Tibial artery (tissue), 4 donors: ENCODE data around the gene NPAS3.

ENCODE experiments used
- DNase-seq, 2 donors: peaks; one replicate each; pipeline ENCODE4 v3.0.0-alpha.2; 2019
- H3K27ac ChIP-seq, 2 donors: fragments of 200-600 bp; sonication (generic) in 1 of 2; 1 replicate in 1 of 2; 2 replicates in 1 of 2; pipeline ENCODE4 v1.5.1; 2018 to 2019; ENCODE audit warnings: mild to moderate bottlenecking in 1 of 2
- H3K27me3 ChIP-seq, 2 donors: fragments of 200-600 bp; sonication (generic) in 1 of 2; one replicate each; pipeline versions ENCODE4 v1.5.1 to v1.6.0; 2016 to 2019
- H3K36me3 ChIP-seq, 3 donors: fragments of 200-600 bp; sonication (generic) in 2 of 3; one replicate each; pipeline ENCODE4 v1.5.1; 2016 to 2019; ENCODE audit warnings: mild to moderate bottlenecking in 2 of 3
- H3K4me1 ChIP-seq, 4 donors: fragments of 200-600 bp; sonication (generic) in 2 of 4; 1 replicate in 3 of 4; 2 replicates in 1 of 4; pipeline ENCODE4 v1.5.1; 2016 to 2019
- H3K4me3 ChIP-seq, 2 donors: fragments of 200-600 bp; sonication (generic) in 1 of 2; 1 replicate in 1 of 2; 2 replicates in 1 of 2; pipeline ENCODE4 v1.5.1; 2018 to 2019; ENCODE audit warnings: mild to moderate bottlenecking in 2 of 2
- H3K9me3 ChIP-seq, 3 donors: fragments of 200-600 bp; sonication (generic) in 1 of 3; one replicate each; pipeline ENCODE4 v1.5.1; 2016 to 2019
- intact Hi-C: fragments of 100-400 bp; cut with DNase I; formaldehyde crosslinking; loops from one replicate; pipeline ENCODE4 v1.15.0; 2023; ENCODE audit warnings: low total_unique reads
- TF ChIP-seq, protein P1 (sequence below), 2 experiments: fragments of 200-600 bp in 1 of 2; fragments of 450-650 bp in 1 of 2; IDR thresholded peaks; one replicate each; pipeline ENCODE4 v1.5.1; 2017 to 2019; ENCODE audit warnings: antibody characterized with exemption in 2 of 2, mild to moderate bottlenecking in 1 of 2, moderate library complexity in 1 of 2

Gene NPAS3

DNA sequence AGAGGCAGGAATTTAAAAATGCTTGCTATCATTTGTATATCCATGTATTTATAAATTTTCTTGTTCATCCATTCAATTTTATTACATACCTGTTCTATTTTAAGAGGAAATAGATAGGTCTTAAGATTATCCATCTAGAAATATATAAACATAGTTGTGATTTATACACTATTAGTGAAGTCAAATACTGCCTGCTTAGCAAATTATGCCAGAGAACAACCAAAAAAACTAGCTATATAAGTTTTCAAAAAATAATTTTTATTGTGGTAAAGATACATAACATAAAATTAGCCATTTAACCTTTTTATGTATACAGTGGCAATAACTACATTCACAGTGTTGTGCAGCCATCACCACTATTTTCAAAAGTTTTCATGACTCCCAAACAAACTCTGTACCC lies 237.3 kb downstream of the NPAS3 start:
- Histone ChIP-seq H3K4me1 (no peaks in the 10 kb centered on the region), H3K36me3 (no peaks in the 10 kb centered on the region), H3K9me3 (no peaks in the 10 kb centered on the region), H3K27me3 (no peaks in the 10 kb centered on the region), H3K4me3 (no peak overlapping the region), H3K27ac (no peak overlapping the region)
- TF ChIP-seq, protein P1, sequence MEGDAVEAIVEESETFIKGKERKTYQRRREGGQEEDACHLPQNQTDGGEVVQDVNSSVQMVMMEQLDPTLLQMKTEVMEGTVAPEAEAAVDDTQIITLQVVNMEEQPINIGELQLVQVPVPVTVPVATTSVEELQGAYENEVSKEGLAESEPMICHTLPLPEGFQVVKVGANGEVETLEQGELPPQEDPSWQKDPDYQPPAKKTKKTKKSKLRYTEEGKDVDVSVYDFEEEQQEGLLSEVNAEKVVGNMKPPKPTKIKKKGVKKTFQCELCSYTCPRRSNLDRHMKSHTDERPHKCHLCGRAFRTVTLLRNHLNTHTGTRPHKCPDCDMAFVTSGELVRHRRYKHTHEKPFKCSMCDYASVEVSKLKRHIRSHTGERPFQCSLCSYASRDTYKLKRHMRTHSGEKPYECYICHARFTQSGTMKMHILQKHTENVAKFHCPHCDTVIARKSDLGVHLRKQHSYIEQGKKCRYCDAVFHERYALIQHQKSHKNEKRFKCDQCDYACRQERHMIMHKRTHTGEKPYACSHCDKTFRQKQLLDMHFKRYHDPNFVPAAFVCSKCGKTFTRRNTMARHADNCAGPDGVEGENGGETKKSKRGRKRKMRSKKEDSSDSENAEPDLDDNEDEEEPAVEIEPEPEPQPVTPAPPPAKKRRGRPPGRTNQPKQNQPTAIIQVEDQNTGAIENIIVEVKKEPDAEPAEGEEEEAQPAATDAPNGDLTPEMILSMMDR (IDR thresholded peaks at IDR 0.05) = no peak
- intact Hi-C loops = no loop called here
- no peak for DNase-seq

DNA sequence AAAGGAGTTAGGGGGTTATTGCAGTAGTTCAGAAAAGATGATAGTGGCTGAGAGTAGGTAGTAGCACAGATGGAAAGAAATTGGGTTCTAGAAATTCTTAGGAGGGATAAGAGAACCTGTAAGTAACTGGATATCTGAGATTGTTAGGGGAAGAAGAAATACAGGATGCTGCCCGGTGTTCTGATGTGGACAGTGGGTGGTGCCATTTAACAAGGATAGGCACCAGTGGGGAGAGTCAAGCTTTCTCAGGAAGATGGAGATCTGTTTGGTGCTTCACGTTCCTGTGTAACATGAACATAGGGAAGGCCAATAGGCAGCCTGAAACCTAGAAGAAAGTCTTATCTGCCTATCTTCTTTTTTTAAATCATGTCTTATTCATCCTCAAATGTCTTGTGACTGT lies 245.9 kb downstream of the NPAS3 start:
- TF ChIP-seq, protein P1 (IDR thresholded peaks at IDR 0.05) = no peak
- H3K4me1 ChIP-seq = no peaks in the 10 kb centered on the region
- H3K36me3 ChIP-seq = no peaks in the 10 kb centered on the region
- H3K27me3 ChIP-seq = peaks cover 0 to 5% of the 10 kb centered on the region in 2 donors
- no peak for DNase-seq
- H3K4me3 ChIP-seq = no peak overlapping the region
- no peak overlapping the region for H3K27ac ChIP-seq
- intact Hi-C loops = no loop called here
- H3K9me3 ChIP-seq = no peaks in the 10 kb centered on the region

DNA sequence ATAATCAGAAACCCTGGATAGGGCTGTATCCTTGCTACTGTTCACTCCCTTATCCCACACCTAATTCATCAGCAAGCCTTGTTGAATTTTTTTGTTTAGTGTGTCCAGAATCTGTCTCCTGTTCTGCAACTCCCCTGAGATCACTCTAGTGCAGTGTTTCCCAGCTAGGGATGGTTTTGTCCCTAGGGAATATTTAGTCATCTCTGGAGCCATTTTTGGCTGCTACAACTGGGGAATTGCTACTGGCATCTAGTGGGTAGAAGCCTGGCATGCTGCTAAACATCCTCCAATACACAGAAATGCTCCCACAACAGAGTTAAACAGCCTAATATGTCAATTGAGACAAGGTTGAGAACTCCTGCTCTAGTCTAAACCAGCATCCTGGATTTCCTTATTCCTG lies 248.0 kb downstream of the NPAS3 start:
- TF ChIP-seq, protein P1 (IDR thresholded peaks at IDR 0.05) = no peak
- Histone ChIP-seq H3K27ac (no peak overlapping the region), H3K9me3 (no peaks in the 10 kb centered on the region), H3K36me3 (no peaks in the 10 kb centered on the region), H3K27me3 (peaks cover 0 to 5% of the 10 kb centered on the region in 2 donors), H3K4me1 (no peaks in the 10 kb centered on the region), H3K4me3 (no peak overlapping the region)
- DNase-seq = no peak
- intact Hi-C loops = no loop called here

DNA sequence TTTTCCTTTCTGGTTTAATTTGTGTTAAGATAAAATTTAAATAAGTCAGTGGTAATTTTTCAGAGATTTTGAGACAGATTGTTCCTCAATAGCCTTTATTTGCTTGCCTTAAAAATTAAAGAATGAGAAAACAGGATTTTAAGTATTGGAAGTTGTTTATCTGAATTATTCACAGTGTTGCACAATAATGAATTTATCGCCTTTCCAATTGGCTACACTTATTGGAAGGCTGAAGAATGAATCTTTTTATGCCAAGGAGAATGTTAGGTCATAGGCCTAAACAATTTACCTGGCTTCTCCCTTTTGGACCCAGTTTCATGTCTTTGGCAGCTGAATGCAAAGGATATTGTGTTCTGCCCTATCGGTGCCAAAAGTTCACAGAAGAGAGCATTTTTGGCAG lies 250.2 kb downstream of the NPAS3 start:
- H3K9me3 ChIP-seq = no peaks in the 10 kb centered on the region
- intact Hi-C loops = no loop called here
- no peak overlapping the region for H3K27ac ChIP-seq
- no peak for DNase-seq
- TF ChIP-seq, protein P1 (IDR thresholded peaks at IDR 0.05) = no peak
- peaks cover 0 to under 1% of the 10 kb centered on the region in 2 donors for H3K27me3 ChIP-seq
- no peaks in the 10 kb centered on the region for H3K4me1 ChIP-seq
- no peak overlapping the region for H3K4me3 ChIP-seq
- H3K36me3 ChIP-seq = no peaks in the 10 kb centered on the region

DNA sequence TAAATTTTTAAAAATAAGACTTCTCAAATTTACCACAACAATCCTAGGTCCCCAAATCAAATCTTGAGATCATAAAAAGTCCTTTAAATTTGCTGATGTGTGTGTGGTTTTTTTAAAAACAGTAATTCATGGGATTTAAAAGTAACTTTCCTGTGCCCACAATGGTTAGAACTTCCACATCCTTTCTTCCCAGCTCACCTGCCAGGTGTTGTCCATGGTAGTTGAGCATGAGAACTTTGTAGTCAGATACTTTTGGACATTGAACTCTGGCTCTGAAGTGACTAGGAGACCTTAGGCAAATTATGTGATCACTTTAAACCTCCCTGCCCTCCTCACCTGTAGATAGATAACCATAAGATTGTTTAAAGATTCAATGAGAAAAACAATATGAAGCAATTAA lies 253.2 kb downstream of the NPAS3 start:
- no peak for DNase-seq
- Histone ChIP-seq H3K36me3 (no peaks in the 10 kb centered on the region), H3K4me3 (no peak overlapping the region), H3K4me1 (no peaks in the 10 kb centered on the region), H3K27me3 (no peaks in the 10 kb centered on the region), H3K27ac (no peak overlapping the region), H3K9me3 (no peaks in the 10 kb centered on the region)
- intact Hi-C loops = no loop called here
- TF ChIP-seq, protein P1 (IDR thresholded peaks at IDR 0.05) = no peak

DNA sequence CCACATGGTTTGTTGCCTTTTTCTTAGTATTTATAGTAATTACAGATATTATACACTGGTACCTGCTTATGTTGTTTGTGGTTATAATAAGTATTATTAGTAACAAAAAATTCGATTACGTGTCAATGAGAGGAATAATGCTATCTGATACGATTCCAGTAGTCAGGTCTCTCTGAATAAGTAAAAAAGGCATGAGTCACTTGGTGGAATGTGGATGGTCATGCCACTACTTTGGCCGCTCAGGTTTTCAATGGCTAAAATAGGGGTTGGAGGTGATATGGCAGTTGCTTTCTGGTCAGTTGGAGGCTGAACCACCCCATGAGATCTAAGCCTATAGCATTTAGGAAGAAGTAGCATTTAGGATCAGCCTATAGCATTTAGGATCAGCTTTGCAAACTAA lies 255.9 kb downstream of the NPAS3 start:
- peaks cover 0 to 5% (median 0%) of the 10 kb centered on the region in 3 donors for H3K9me3 ChIP-seq
- H3K4me1 ChIP-seq = no peaks in the 10 kb centered on the region
- H3K36me3 ChIP-seq = no peaks in the 10 kb centered on the region
- DNase-seq = no peak
- H3K27ac ChIP-seq = no peak overlapping the region
- TF ChIP-seq, protein P1 (IDR thresholded peaks at IDR 0.05) = no peak
- no peaks in the 10 kb centered on the region for H3K27me3 ChIP-seq
- intact Hi-C loops = no loop called here
- H3K4me3 ChIP-seq = no peak overlapping the region
